NCI-H1694 (cell line): ENCODE measurements around the gene DSC2.

Experiments used
- DNase-seq: peaks from one replicate; lab custom pipeline; 2025; lab: John Stamatoyannopoulos, UW

Gene DSC2

DNA sequence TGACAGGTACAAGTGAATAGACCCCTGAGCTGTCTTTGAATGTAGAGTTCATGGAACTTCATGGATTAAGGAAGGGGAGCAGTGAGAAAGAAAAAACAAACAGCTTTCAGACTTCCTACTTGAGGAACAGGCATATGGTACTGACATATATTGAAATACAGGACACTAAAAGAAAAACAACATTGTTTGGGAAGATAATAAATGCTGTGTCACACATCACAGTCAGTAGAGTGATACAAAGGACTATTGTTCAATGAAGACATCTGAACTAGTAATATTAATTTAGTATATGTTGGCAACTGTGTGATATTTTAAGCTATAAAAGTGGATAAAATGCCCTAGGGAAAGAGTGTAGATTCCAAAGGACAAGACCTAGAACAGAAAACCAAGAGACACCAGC lies 3.3 kb downstream of the DSC2 start:
- DNase-seq, result no peak

- DNase-seq, result no peak
These were observed 4.6 kb downstream of the DSC2 start for GRCh38 chr18:31097666-31098065.

DNA sequence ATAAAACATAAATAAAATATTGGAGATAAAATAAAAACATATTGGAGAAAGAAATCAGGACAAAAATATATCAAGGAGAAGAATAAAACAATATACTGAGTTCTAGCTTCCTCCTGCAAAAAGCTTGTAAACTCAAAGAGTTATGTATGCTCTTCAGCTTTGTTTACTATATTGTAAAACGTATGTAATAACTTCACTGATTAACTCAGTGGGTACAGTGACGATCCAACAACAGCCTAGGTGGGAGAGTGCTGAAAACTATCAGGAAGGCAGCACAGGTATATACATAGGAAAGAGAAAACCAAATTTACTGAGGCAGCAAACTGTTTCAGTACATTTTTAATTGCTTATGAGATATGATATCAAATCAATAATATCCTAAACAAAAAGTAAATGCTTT lies 8.3 kb downstream of the DSC2 start:
- no peak for DNase-seq

DNA sequence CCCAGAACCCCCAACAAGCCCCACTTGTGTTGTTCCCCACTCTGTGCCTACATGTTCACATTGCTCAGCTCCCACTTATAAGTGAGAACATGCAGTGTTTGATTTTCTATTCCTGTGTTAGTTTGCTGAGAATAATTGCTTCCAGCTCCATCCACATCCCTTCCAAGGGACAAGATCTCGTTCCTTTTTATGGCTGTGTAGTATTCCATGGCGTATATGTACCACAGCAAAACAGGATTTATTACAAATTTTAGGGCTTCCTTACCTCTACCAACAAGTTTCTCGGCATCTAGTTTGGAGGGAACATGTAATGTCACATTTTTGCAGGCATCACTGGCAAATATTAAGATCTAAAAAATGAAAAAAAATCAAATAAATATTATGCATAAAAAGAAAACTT lies 8.9 kb downstream of the DSC2 start:
- no peak for DNase-seq

- no peak for DNase-seq
These were observed 10.9 kb downstream of the DSC2 start for GRCh38 chr18:31091350-31091749.

- no peak for DNase-seq
These were observed 13.7 kb downstream of the DSC2 start for GRCh38 chr18:31088532-31088931.

GRCh38 chr18:31079973-31080372 lies 22.2 kb downstream of the DSC2 start:
- DNase-seq, result no peak

DNA sequence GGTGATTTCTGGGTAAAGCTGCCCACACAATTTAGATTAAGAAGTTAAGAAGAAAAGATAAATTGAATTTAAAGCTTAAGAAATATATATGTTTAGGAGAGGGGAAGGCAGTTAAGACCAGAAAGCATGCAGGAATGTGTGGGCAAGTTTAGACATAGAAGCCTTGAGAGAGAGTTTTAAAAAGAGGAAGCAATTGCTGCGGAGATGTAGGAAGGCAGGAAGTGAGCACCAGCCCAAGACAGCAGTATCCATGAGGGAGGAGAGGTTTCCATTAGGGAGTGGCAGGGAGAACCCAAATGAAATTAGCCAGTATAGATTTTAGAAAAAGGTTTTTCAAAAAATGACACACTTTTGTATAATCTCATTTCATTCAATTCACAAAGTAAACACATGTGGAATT lies 24.3 kb downstream of the DSC2 start:
- no peak for DNase-seq

DNA sequence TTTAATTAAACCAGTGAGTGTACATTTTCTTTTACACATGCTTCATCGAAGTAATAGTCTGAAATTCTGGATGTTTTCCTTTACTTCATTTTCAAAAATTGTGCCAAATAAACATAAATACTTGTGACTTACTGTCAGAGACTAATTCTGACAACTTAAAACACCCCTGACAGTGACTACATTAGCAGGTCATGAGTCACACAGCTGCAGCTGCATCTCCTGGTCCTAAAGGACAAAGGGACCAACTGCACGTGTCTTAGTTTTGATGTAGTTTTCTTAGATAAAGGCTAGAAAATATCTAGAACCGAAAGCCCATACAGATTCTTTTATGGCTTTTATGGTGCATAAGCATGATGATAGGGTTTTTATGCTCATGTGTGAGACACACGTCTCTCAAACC lies 30.0 kb downstream of the DSC2 start:
- DNase-seq, result no peak

DNA sequence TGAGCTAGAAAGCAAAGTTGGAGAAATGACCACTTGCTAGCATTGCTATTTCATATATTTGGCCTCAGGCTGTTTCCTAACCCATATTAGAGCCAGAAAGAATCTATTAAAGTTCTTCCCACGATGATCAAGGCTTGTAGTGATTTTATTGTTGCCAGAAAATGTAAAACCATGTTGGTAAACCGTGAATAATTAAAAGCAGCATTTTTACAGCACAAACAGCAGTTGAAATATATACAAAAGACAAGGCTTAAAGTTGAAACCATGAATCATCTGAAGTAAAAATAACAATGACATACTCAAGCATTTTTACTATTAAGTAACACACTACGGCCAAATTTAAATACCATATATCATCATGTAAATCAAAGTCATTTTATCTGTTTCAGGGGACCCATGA lies 32.0 kb downstream of the DSC2 start:
- DNase-seq, result no peak

GRCh38 chr18:31066266-31066665 lies 36.0 kb downstream of the DSC2 start:
- no peak for DNase-seq

DNA sequence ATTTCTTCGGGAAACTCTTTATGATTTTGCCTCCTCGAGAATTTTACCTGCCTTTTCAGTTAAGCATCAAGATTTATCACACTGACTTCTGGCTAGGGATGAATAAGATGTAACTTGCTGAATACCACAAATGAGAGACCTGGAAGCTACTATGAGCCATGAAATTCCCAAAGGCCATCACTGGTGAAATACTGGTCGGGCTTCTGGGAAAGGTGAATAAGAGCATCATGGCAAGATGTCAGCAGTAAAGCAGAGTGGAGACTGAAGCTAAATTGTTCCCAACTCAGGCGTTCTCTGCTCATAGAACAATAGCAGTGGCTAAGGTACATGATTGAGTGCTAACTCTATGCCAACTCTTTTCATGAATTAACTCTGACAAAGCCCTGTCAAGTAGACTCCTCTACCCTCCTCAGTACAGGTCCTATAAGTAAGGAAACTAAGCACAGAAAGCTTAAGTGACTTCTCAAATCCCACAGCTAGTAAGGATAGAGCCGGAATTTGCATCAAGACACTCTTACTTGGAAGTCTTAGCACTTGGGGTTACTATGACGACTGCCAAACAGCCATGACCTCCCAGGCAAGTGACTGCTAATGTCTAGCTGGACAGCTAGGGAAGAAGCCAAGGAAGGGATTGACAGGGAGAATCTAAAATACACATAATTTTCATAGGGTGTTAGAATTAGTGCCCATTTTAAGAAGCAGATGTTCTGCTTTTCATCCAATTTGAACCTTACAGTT lies 37.0 kb downstream of the DSC2 start:
- DNase-seq, result no peak

DNA sequence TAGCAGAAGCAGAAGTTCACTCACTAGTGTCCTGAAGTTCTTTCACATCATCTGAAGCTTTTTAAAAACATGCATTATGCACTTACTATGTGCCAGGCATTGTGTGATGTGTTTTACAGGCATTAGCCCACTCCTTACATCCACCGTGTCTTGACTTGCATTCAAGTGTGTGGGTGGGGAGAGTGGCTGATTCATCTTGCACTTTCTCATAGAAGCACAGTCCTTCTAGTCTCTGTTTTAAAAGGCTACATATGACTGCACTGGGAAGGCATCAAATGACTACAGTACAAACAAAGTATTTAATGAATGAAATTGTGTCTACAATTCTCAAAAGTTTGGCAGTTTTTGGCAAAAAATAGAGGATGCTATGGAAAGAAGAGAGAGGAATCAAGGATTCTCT lies 38.1 kb downstream of the DSC2 start:
- no peak for DNase-seq

DNA sequence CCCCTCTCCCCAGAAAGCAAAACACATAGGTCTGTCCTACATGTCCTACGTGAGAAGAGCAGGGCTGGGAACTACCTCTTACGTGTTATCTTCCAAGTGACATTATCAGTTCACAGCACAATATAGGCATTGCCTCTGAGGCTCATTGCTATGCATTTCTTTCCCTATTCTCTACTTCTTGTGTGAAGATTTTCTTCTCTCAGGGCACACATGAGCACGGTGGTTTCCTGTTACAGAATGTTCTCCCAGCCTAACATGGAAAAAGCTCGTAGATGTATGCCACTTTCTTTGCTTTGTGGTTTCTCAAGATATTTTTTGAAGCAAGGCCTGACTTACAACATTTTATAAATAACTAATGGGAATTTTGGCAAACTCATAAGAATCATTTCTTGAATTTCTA lies 40.3 kb downstream of the DSC2 start:
- DNase-seq, result no peak

DNA sequence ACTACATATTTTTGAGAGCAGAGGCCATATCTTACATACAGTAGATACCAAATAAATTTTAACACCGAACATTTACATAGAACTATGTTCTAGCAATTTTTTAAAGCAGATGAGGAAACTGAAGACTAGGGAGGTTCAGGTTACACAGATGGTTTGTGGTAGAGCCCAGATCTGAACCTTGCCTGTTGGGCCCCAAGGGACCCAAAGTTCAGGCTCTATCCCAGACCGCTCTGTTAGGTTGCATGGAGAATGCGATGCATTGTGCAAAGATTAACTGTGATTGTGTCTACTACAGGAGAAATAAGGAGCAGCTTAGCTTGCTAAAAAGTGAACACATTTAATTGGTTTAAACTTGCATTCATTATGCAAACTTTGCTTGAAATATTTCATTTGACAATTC lies 43.3 kb downstream of the DSC2 start:
- no peak for DNase-seq

DNA sequence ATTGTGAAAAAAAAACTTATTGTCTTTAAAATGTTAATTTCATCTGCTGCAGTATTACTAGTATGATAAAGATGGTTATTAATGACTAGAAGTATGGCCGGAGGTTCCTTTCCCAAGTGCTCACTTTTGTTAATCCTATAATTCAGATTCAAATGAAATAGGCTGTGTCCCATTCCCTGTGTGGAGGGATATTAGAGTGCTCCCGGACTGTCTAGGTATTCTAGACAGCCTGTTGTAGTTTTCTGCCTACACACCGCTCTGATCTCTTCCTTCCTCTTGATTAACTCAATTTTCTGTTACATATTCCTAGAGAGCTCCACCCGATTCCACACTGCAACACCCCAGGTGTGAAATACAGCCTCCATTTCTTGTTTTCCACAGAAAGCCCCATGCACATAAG lies 44.3 kb downstream of the DSC2 start:
- no peak for DNase-seq

GRCh38 chr18:31057051-31057450 lies 45.2 kb downstream of the DSC2 start:
- DNase-seq, result no peak

DNA sequence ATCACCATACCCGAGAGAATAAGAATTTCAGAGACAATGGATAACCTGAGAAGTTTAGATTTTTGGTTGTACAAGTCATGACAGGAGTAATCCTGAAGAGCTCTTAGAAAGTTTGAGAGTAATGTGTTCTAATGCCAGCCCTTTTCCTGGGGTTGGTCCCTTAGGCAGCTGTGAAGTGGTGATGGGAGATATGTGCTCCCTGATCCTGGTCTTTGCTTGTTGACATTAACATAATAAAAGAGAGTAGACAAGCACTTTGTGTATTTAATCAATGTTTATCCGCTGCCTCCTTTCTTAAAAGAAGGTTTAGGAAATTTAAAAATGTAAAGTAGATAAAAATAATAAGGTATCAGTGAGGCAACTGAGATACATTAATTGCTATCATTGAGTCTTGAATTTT lies 45.9 kb downstream of the DSC2 start:
- DNase-seq, result no peak

DNA sequence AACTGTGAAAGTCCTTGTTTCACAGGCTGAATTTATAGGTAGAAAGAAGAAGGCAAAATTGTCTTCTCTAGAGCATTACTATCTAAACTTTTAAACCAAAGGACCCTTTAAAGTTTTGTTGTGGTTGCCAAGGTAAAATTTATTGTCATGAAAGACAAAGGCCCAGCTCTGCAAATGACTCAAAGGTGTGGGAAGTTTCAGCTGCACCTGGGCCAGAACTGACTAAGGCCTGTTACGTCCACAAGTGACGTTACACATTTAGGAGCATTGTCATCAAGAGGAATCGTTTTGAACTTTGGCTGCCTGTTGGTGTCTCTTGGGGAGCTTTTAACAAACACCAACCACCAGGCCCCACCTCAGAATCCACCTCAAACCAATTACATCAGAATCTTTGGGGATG lies 51.6 kb downstream of the DSC2 start:
- DNase-seq, result no peak

DNA sequence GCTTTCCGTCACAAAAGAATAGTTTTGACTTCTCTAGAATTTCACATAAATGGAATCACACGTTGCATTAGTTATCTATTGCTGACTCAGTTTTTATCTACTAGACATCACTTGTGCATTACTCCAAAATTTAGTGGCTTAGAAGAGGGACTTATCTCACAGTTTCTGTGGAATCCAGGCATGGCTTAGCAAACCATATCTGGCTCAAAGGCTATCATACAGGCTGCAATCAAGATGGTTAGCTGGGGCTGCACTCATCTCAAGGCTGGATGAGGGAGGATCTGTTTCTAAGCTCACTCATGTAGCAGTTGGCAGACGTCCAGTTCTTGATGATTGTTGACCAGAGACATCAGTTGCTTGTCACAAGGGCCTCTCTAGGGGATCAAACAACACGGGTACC lies 53.0 kb downstream of the DSC2 start:
- no peak for DNase-seq

- no peak for DNase-seq
These were observed 54.0 kb downstream of the DSC2 start for GRCh38 chr18:31048216-31048615.

GRCh38 chr18:31046916-31047315 lies 55.3 kb downstream of the DSC2 start:
- DNase-seq, result no peak

DNA sequence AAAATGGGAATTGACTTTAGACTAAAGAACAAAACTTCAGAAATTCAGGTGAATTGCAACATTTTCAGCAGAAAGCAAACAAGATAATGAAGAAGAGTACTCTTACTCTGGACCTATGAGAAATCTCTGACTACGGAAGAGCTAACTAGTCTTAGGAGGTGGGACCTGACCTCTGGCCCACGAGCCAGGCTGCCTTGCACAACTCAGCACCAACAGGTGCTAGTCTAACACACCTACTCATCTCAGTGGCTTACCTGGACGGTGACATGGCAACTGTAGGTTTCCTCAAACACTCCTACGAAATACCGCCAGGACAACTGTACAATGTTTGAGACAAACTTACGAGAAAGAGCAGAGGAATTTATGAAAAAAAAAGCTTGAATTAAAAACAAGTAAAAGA lies 56.6 kb downstream of the DSC2 start:
- no peak for DNase-seq

- no peak for DNase-seq
These were observed 57.3 kb downstream of the DSC2 start for GRCh38 chr18:31044926-31045325.

DNA sequence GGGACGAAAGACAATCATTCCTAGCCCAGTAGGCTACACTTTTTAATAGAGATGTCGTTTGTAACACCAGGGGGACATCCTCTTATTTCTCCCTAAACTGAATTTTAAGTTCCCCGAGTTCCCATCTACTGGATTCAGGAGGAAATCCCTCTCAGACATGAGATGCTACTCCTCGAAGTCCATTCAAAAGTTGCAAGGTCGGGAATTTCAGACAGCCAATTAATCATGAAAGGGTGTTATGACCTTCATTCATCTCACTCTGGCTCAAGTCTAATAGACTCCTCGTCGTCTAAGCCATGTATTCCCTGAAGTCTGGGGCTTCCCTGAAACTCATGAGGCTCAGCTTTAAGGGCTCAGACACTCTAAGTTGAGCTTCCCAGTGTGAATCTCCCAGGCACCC lies 58.5 kb downstream of the DSC2 start:
- no peak for DNase-seq
